ENCODE results near the gene GPC6. TPM values are rescaled to one million over a fixed set of nuclear protein-coding genes. Genes with fewer than 3 reads are reported as not detected.

The GPC6 gene
- total RNA-seq, 4 donors from 2014 or later, result 2.7 to 5.7 (median 4.4) TPM

DNA sequence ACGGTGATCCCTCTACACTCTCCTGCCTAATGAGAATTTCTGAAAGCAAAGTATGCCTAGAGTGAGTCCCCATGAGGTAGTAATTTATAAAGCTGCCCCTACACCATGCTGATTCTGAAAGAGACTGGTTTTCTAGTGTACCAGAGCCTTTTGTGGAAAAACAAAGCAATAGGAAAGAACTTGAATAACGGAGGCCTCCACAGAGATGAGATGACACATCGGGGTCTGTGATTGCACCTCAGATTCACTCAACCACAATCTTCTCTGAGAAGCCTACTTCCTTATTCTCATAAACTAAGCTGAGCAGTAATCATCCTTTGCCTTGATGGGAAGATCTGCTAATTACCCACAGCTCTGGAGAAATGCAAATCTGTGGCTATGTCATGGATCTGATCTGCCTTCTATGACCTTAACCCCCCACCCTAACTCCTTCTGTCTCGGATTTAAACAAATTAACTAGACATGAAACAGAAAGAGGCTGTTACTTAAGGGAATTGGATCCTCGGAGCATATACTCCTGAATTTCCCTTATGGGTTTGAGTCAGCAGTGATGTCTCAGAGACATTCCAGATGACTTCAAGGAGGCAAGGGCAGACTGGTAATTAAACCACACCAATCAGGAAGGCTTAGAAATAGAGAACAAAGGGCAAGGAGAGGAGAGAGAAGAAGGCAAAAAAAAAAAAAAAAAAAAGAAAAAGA lies 1124.8 kb downstream of the GPC6 start:
- Histone ChIP-seq H3K27ac (no peak overlapping the region), H3K4me1 (no peaks in the 10 kb centered on the region), H3K4me3 (no peak overlapping the region), H3K9me3 (no peaks in the 10 kb centered on the region), H3K36me3 (no peaks in the 10 kb centered on the region), H3K27me3 (no peaks in the 10 kb centered on the region)
- DNase-seq (ENCODE audit: low spot score in 2 of 2), result no peak
- 81% methylated on average over 5 of the region's 5 CpGs for WGBS
- TF ChIP-seq, protein P1, sequence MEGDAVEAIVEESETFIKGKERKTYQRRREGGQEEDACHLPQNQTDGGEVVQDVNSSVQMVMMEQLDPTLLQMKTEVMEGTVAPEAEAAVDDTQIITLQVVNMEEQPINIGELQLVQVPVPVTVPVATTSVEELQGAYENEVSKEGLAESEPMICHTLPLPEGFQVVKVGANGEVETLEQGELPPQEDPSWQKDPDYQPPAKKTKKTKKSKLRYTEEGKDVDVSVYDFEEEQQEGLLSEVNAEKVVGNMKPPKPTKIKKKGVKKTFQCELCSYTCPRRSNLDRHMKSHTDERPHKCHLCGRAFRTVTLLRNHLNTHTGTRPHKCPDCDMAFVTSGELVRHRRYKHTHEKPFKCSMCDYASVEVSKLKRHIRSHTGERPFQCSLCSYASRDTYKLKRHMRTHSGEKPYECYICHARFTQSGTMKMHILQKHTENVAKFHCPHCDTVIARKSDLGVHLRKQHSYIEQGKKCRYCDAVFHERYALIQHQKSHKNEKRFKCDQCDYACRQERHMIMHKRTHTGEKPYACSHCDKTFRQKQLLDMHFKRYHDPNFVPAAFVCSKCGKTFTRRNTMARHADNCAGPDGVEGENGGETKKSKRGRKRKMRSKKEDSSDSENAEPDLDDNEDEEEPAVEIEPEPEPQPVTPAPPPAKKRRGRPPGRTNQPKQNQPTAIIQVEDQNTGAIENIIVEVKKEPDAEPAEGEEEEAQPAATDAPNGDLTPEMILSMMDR (IDR thresholded peaks at IDR 0.05), result no peak
- no peak for TF ChIP-seq POLR2AphosphoS5 (IDR thresholded peaks at IDR 0.05)
- no peak for TF ChIP-seq POLR2A (IDR thresholded peaks at IDR 0.05)
- TF ChIP-seq EP300 (IDR thresholded peaks at IDR 0.05), result no peak

GRCh38 chr13:94352057-94352456 lies 1125.5 kb downstream of the GPC6 start:
- WGBS, result 72% methylated on average over 3 of the region's 3 CpGs
- Histone ChIP-seq H3K9me3 (no peaks in the 10 kb centered on the region), H3K27me3 (no peaks in the 10 kb centered on the region), H3K4me3 (no peak overlapping the region), H3K36me3 (no peaks in the 10 kb centered on the region), H3K27ac (no peak overlapping the region), H3K4me1 (no peaks in the 10 kb centered on the region)
- no peak for DNase-seq (ENCODE audit: low spot score in 2 of 2)
- TF ChIP-seq EP300 (IDR thresholded peaks at IDR 0.05) (no peak), POLR2AphosphoS5 (IDR thresholded peaks at IDR 0.05) (no peak), POLR2A (IDR thresholded peaks at IDR 0.05) (no peak)
- TF ChIP-seq, protein P1 (IDR thresholded peaks at IDR 0.05), result no peak

- Histone ChIP-seq H3K9me3 (no peaks in the 10 kb centered on the region), H3K36me3 (no peaks in the 10 kb centered on the region), H3K4me1 (no peaks in the 10 kb centered on the region), H3K27me3 (no peaks in the 10 kb centered on the region), H3K4me3 (no peak overlapping the region), H3K27ac (no peak overlapping the region)
- WGBS, result 89% methylated on average over 8 of the region's 8 CpGs
- TF ChIP-seq POLR2AphosphoS5 (IDR thresholded peaks at IDR 0.05), result no peak
- TF ChIP-seq, protein P1 (IDR thresholded peaks at IDR 0.05), result no peak
- no peak for TF ChIP-seq EP300 (IDR thresholded peaks at IDR 0.05)
- TF ChIP-seq POLR2A (IDR thresholded peaks at IDR 0.05), result no peak
- DNase-seq (ENCODE audit: low spot score in 2 of 2), result no peak
Observed at GRCh38 chr13:94353167-94353710, 1126.6 kb downstream of the GPC6 start.

DNA sequence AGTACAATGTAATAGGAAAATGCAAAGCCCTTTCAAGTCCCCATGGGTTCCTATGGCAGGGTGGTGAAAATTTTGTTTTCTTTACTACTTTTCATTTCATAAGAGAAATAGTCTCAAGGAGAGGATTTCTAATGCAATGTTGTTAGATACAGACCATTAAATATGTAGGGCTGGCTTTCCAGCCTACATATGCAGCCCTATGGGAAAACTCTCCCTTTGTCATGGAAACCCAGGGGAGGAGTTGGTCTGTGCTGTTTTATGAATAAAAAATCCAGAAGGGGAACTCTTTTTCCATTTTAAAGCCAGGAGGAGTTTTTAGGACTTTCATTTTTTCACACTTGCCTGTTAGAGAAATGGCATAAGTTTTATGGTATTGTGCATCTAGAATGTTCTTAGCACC lies 1133.3 kb downstream of the GPC6 start:
- H3K36me3 ChIP-seq, result no peaks in the 10 kb centered on the region
- no peaks in the 10 kb centered on the region for H3K27me3 ChIP-seq
- TF ChIP-seq, protein P1 (IDR thresholded peaks at IDR 0.05), result no peak
- TF ChIP-seq POLR2A (IDR thresholded peaks at IDR 0.05), result no peak
- no peak for TF ChIP-seq EP300 (IDR thresholded peaks at IDR 0.05)
- no peak for TF ChIP-seq POLR2AphosphoS5 (IDR thresholded peaks at IDR 0.05)
- DNase-seq (ENCODE audit: low spot score in 2 of 2), result no peak
- no peaks in the 10 kb centered on the region for H3K9me3 ChIP-seq
- H3K4me1 ChIP-seq, result no peaks in the 10 kb centered on the region
- no peak overlapping the region for H3K27ac ChIP-seq
- no peak overlapping the region for H3K4me3 ChIP-seq

- H3K27ac ChIP-seq, result no peak overlapping the region
- H3K36me3 ChIP-seq, result no peaks in the 10 kb centered on the region
- TF ChIP-seq EP300 (IDR thresholded peaks at IDR 0.05), result no peak
- TF ChIP-seq, protein P1 (IDR thresholded peaks at IDR 0.05), result peak; percentile 75 to 83
- 0% methylated on average over 4 of the region's 4 CpGs for WGBS
- no peak overlapping the region for H3K4me3 ChIP-seq
- H3K4me1 ChIP-seq, result no peaks in the 10 kb centered on the region
- no peaks in the 10 kb centered on the region for H3K27me3 ChIP-seq
- no peak for DNase-seq (ENCODE audit: low spot score in 2 of 2)
- H3K9me3 ChIP-seq, result no peaks in the 10 kb centered on the region
Observed at GRCh38 chr13:94362411-94362909, 1135.9 kb downstream of the GPC6 start.

All from suprapubic skin (tissue), 4 donors.